GM12878 (cell line): ENCODE measurements around the gene NFASC. TPM values are rescaled to one million over a fixed set of nuclear protein-coding genes. Genes with fewer than 3 reads are reported as not detected.

Experiments used
- ATAC-seq: fragments of 200-7000 bp; cut with Tn5 transposase; 3 replicates; pipeline ENCODE4 v1.9.1; 2020; ENCODE audit warnings: mild to moderate bottlenecking, moderate library complexity
- BruUV-seq: library from RNA; stranded (reverse); fragments of 400-500 nt; replicated peaks from 2 replicates; lab custom pipeline; 2021; lab: Mats Ljungman, UMichigan
- CTCF ChIA-PET: fragments of 300-600 bp; sonication (Branson Sonifier 250); formaldehyde crosslinking; extraction: SDS; loops from one replicate; lab custom pipeline; 2021; ENCODE audit warnings: inconsistent platforms; lab: Yijun Ruan, JAX
- POLR2A ChIA-PET: fragments of 350-600 bp; formaldehyde crosslinking; extraction: SDS; loops from one replicate; lab custom pipeline; 2021; ENCODE audit warnings: inconsistent platforms; lab: Charles Lee
- RAD21 ChIA-PET: fragments of 300-600 bp; sonication (Branson Sonifier 250); formaldehyde crosslinking; loops from one replicate; lab custom pipeline; 2023; ENCODE audit warnings: antibody characterized with exemption; ENCODE audit not compliant: unreplicated experiment; lab: Charles Lee
- SMC1A ChIA-PET: fragments of 300-600 bp; sonication (Branson Sonifier 250); formaldehyde crosslinking; loops from one replicate; lab custom pipeline; 2023; ENCODE audit not compliant: unreplicated experiment, uncharacterized antibody; lab: Charles Lee
- DNase-seq: peaks from one replicate; pipeline ENCODE4 v3.0.0-alpha.2; 2011; ENCODE audit warnings: low read depth, low spot score
- FAIRE-seq: peaks from 3 replicates; lab custom pipeline; 2011; peaks lifted over from hg19 to GRCh38; lab: Jason Lieb, UNC
- H2AFZ ChIP-seq: 2 replicates; pipeline ENCODE4 v1.6.0; 2011; ENCODE audit warnings: low read depth, low read length, control low read depth; ENCODE audit not compliant: control insufficient read depth
- H3K27ac ChIP-seq: 2 replicates; pipeline ENCODE4 v1.5.1; 2011; ENCODE audit warnings: control low read depth; ENCODE audit not compliant: control insufficient read depth, insufficient read depth
- H3K27me3 ChIP-seq, 2 experiments: replicated peaks in 1 of 2; 2 replicates each; pipeline versions ENCODE4 v1.6.0 to v1.6.1; 2011; ENCODE audit warnings: low read length in 1 of 2; ENCODE audit not compliant: control insufficient read depth in 2 of 2, insufficient read depth in 2 of 2
- H3K36me3 ChIP-seq, 2 experiments: 2 replicates each; pipeline ENCODE4 v1.5.1; 2011; ENCODE audit warnings: low read length in 1 of 2; ENCODE audit not compliant: control insufficient read depth in 2 of 2, insufficient read depth in 2 of 2
- H3K4me1 ChIP-seq: 2 replicates; pipeline ENCODE4 v1.6.1; 2011; ENCODE audit warnings: mild to moderate bottlenecking, low read length, moderate library complexity, mixed read lengths; ENCODE audit not compliant: control insufficient read depth, insufficient read depth
- H3K4me2 ChIP-seq: 2 replicates; pipeline ENCODE4 v1.6.0; 2011; ENCODE audit warnings: control low read depth; ENCODE audit not compliant: control insufficient read depth, insufficient read depth
- H3K4me3 ChIP-seq: fragments of 200-600 bp; sonication (generic); 2 replicates; pipeline ENCODE4 v1.5.1; 2016
- H3K79me2 ChIP-seq: 2 replicates; pipeline ENCODE4 v1.6.0; 2011; ENCODE audit warnings: low read length; ENCODE audit not compliant: control insufficient read depth, insufficient read depth
- H3K9ac ChIP-seq: 2 replicates; pipeline ENCODE4 v1.8.0; 2011; ENCODE audit warnings: low read length, control low read depth, mixed read lengths; ENCODE audit not compliant: control insufficient read depth, insufficient read depth
- H3K9me3 ChIP-seq: replicated peaks from 3 replicates; pipeline ENCODE4 v1.5.1; 2011; ENCODE audit warnings: mild to moderate bottlenecking, low read length; ENCODE audit not compliant: control insufficient read depth, insufficient read depth
- H4K20me1 ChIP-seq: 2 replicates; pipeline ENCODE4 v1.6.0; 2011; ENCODE audit not compliant: control insufficient read depth, insufficient read depth
- HCFC1 ChIP-seq: fragments of 150-350 bp; IDR thresholded peaks from 2 replicates; pipeline ENCODE4 v1.6.1; 2014; ENCODE audit warnings: low read length
- HDAC2 ChIP-seq: fragments of 200-600 bp; sonication (generic); IDR thresholded peaks from 2 replicates; pipeline ENCODE4 v1.6.1; 2017
- NBN ChIP-seq: fragments of 450-650 bp; IDR thresholded peaks from 2 replicates; pipeline ENCODE4 v1.6.1; 2016
- POLR2A ChIP-seq: IDR thresholded peaks from 2 replicates; pipeline ENCODE4 v1.6.1; 2011; ENCODE audit warnings: low read depth, mild to moderate bottlenecking, low read length
- RAD51 ChIP-seq: fragments of 450-650 bp; IDR thresholded peaks from 2 replicates; pipeline ENCODE4 v1.6.1; 2016; ENCODE audit warnings: moderate library complexity, mild to moderate bottlenecking, inconsistent platforms
- RELA ChIP-seq: fragments of 450-650 bp; IDR thresholded peaks from 2 replicates; pipeline ENCODE4 v1.8.0; 2014; ENCODE audit warnings: borderline replicate concordance; ENCODE audit not compliant: partially characterized antibody
- SIN3A ChIP-seq: IDR thresholded peaks from 2 replicates; pipeline ENCODE4 v1.6.1; 2012; ENCODE audit warnings: low read depth, low read length, improper control_type of control experiment
- TCF7 ChIP-seq: IDR thresholded peaks from 2 replicates; pipeline ENCODE4 v1.6.1; 2014; ENCODE audit warnings: antibody characterized with exemption, borderline replicate concordance
- ZNF622 ChIP-seq: fragments of 450-650 bp; IDR thresholded peaks from 2 replicates; pipeline ENCODE4 v1.6.1; 2017; ENCODE audit warnings: mild to moderate bottlenecking, inconsistent platforms
- WGBS: methylation state at CpG from one replicate; pipeline ENCODE4 v1.1.6; 2016; ENCODE audit warnings: low lambda C conversion rate; ENCODE audit not compliant: insufficient replicate concordance, insufficient coverage; ENCODE audit errors: missing lambda C conversion rate; 5-methylcytosine and 5-hydroxymethylcytosine counted together
- in situ Hi-C: fragments of 300-500 bp; cut with MboI; formaldehyde crosslinking; loops from 9 replicates; pipeline ENCODE4 v1.14.3; 2018; ENCODE audit warnings: mixed read lengths
- intact Hi-C: fragments of 100-400 bp; cut with micrococcal nuclease; formaldehyde crosslinking; loops from one replicate; pipeline ENCODE4 v1.14.2; 2022; ENCODE audit not compliant: unreplicated experiment
- polyA plus RNA-seq, 11 experiments: library from polyadenylated mRNA; depleted of rRNA in 4 of 11; unstranded in 6 of 11; stranded (reverse) in 5 of 11; fragments of >200 nt; fragmentation: Nextera tagmentation in 4 of 11; fragmentation: Illumina TruSeq in 1 of 11; extraction: Ambion mirVana in 4 of 11; extraction: Trizol in 1 of 11; gene quantifications; 1 replicate in 1 of 11; 2 replicates in 10 of 11; pipeline versions ENCODE4 v1.2.1 to v1.2.3, GENCODE V29; 2011 to 2016; ENCODE audit warnings: inconsistent platforms in 2 of 11, missing spikeins in 2 of 11, low read depth in 1 of 11
- total RNA-seq, 4 experiments: library from RNA; depleted of rRNA in 3 of 4; stranded (reverse); fragments of >200 nt in 3 of 4; fragmentation: Illumina TruSeq in 1 of 4; extraction: Trizol in 1 of 4; gene quantifications; 2 replicates each; pipeline versions ENCODE4 v1.2.1 to v1.2.3, GENCODE V29; 2013 to 2021
- TF ChIP-seq, protein P1 (sequence below): fragments of 450-650 bp; IDR thresholded peaks from 2 replicates; pipeline ENCODE4 v1.6.1; 2017; ENCODE audit warnings: mild to moderate bottlenecking, low read depth, inconsistent platforms; ENCODE audit not compliant: poor library complexity, severe bottlenecking
- TF ChIP-seq, protein P2 (sequence below): fragments of 450-650 bp; conservative IDR thresholded peaks from 2 replicates; pipeline ENCODE4 v1.6.1; 2017; ENCODE audit warnings: mild to moderate bottlenecking, moderate library complexity
- TF ChIP-seq, protein P3 (sequence below): IDR thresholded peaks from 2 replicates; pipeline ENCODE4 v1.6.1; 2012; ENCODE audit warnings: low read depth, low read length, improper control_type of control experiment
- TF ChIP-seq, protein P4 (sequence below): IDR thresholded peaks from 2 replicates; pipeline ENCODE4 v1.6.1; 2012; ENCODE audit warnings: low read depth, low read length, improper control_type of control experiment

Gene NFASC
- total and polyA plus RNA-seq, 10 of the 15 experiments (the other 5 are each of a cell fraction or from before 2014, with no cell fraction given): 0.04 to 0.31 (median 0.12) TPM; not detected in 4

DNA sequence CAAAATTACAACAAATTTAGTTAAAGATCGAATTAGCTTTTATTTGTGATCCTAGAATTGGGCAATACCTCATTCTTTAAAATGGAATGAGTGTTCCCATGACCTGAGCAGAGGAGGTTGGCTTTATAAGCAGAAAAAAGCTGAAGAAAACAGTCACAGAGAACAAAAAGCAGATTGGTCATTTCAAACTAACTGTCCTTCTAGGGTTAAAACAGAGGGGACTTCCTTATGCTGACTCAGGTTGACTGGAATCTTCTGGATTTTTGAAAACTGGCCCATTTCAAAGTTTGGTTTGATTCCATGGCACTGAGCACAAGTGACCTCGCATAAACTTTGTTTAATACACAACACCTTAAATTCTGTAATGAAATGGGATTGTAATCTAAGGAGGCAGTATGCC lies 17.6 kb downstream of the NFASC start:
- no peak for ATAC-seq
- no peak overlapping the region for H3K9ac ChIP-seq
- no peaks in the 10 kb centered on the region for H3K36me3 ChIP-seq
- ChIA-PET RAD21 (no interaction called here), POLR2A (interaction anchor here (0.6 kb wide), 1 partner anchor 193 kb away, joined by 3 read pairs; no protein-coding TSS in a partner anchor), CTCF (interaction anchor here (1.6 kb wide), 1 partner anchor 54 kb away, joined by 3 read pairs; no protein-coding TSS in a partner anchor), SMC1A (no interaction called here)
- no TSS peak for BruUV-seq
- in situ Hi-C loops (no loop called here), intact Hi-C loops (no loop called here)
- H3K4me2 ChIP-seq: no peak overlapping the region
- H3K4me1 ChIP-seq: no peaks in the 10 kb centered on the region
- H4K20me1 ChIP-seq: no peaks in the 10 kb centered on the region
- no peak for DNase-seq
- no peak overlapping the region for H3K27ac ChIP-seq
- no peaks in the 10 kb centered on the region for H3K79me2 ChIP-seq
- no peak overlapping the region for H2AFZ ChIP-seq
- FAIRE-seq: no peak
- H3K4me3 ChIP-seq: no peak overlapping the region
- peaks cover 5 to 10% of the 10 kb centered on the region in 2 experiments for H3K27me3 ChIP-seq
- no peaks in the 10 kb centered on the region for H3K9me3 ChIP-seq
- TF ChIP-seq SIN3A: no peak
- no peak for TF ChIP-seq POLR2A
- TF ChIP-seq HCFC1: no peak
- TF ChIP-seq, protein P1, sequence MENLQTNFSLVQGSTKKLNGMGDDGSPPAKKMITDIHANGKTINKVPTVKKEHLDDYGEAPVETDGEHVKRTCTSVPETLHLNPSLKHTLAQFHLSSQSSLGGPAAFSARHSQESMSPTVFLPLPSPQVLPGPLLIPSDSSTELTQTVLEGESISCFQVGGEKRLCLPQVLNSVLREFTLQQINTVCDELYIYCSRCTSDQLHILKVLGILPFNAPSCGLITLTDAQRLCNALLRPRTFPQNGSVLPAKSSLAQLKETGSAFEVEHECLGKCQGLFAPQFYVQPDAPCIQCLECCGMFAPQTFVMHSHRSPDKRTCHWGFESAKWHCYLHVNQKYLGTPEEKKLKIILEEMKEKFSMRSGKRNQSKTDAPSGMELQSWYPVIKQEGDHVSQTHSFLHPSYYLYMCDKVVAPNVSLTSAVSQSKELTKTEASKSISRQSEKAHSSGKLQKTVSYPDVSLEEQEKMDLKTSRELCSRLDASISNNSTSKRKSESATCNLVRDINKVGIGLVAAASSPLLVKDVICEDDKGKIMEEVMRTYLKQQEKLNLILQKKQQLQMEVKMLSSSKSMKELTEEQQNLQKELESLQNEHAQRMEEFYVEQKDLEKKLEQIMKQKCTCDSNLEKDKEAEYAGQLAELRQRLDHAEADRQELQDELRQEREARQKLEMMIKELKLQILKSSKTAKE: no peak
- WGBS: 0% methylated on average over 2 of the region's 2 CpGs

DNA sequence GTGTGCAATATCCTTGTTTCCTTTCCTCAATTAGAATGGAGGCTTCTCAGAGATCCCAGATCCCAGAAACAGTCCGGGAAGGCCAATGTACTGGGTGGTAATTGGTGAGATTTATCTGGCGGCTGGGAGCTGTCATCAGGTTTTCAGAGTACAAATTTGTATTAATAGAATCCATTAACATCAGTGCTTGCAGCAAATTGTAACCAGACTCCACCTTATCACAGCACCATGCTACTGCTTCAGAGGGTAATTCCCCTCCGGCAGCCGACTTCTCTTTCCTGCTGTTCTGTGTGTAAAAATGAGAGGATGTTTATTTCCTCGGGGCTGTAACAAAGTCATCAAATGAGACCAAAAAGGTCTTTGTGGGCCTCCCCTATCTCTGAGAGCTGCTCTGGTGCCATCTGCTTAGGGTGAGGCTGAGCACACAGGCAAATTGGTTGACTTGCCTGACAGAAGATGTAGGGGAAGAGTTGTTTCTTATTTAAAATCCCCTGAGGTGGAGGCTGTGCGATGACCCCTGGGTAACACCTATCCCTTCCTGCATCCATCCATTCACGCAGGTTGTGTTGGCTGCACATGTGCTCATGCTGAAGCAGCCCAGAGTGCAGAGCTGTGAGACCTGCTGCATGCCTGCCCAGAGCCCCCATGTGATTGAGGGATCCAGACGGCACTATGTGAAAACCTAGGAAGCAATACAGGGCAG lies 19.2 kb downstream of the NFASC start:
- Histone ChIP-seq H3K9ac (no peak overlapping the region), H3K9me3 (no peaks in the 10 kb centered on the region), H3K4me1 (no peaks in the 10 kb centered on the region), H4K20me1 (no peaks in the 10 kb centered on the region), H3K36me3 (no peaks in the 10 kb centered on the region), H3K27ac (no peak overlapping the region), H3K27me3 (peaks cover 6 to 10% of the 10 kb centered on the region in 2 experiments), H3K4me2 (no peak overlapping the region), H3K79me2 (no peaks in the 10 kb centered on the region), H3K4me3 (no peak overlapping the region), H2AFZ (no peak overlapping the region)
- RAD21 ChIA-PET: no interaction called here
- WGBS: 0% methylated on average over 8 of the region's 8 CpGs
- DNase-seq: no peak
- ATAC-seq: no peak
- BruUV-seq: no TSS peak
- intact Hi-C loops (no loop called here), in situ Hi-C loops (no loop called here)
- TF ChIP-seq, protein P2, sequence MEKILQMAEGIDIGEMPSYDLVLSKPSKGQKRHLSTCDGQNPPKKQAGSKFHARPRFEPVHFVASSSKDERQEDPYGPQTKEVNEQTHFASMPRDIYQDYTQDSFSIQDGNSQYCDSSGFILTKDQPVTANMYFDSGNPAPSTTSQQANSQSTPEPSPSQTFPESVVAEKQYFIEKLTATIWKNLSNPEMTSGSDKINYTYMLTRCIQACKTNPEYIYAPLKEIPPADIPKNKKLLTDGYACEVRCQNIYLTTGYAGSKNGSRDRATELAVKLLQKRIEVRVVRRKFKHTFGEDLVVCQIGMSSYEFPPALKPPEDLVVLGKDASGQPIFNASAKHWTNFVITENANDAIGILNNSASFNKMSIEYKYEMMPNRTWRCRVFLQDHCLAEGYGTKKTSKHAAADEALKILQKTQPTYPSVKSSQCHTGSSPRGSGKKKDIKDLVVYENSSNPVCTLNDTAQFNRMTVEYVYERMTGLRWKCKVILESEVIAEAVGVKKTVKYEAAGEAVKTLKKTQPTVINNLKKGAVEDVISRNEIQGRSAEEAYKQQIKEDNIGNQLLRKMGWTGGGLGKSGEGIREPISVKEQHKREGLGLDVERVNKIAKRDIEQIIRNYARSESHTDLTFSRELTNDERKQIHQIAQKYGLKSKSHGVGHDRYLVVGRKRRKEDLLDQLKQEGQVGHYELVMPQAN: no peak
- TF ChIP-seq HCFC1 (no peak), NBN (no peak), TCF7 (no peak), HDAC2 (no peak), RAD51 (no peak), ZNF622 (no peak), RELA (no peak)
- TF ChIP-seq, protein P3, sequence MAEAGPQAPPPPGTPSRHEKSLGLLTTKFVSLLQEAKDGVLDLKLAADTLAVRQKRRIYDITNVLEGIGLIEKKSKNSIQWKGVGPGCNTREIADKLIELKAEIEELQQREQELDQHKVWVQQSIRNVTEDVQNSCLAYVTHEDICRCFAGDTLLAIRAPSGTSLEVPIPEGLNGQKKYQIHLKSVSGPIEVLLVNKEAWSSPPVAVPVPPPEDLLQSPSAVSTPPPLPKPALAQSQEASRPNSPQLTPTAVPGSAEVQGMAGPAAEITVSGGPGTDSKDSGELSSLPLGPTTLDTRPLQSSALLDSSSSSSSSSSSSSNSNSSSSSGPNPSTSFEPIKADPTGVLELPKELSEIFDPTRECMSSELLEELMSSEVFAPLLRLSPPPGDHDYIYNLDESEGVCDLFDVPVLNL: no peak
- TF ChIP-seq, protein P4, sequence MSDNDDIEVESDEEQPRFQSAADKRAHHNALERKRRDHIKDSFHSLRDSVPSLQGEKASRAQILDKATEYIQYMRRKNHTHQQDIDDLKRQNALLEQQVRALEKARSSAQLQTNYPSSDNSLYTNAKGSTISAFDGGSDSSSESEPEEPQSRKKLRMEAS: no peak
- CTCF ChIA-PET: no interaction called here
- SMC1A ChIA-PET: interaction anchor here (0.6 kb wide), 2 partner anchors 94 to 385 kb away, joined by 3 to 4 read pairs; no protein-coding TSS in a partner anchor
- FAIRE-seq: no peak
- POLR2A ChIA-PET: no interaction called here
